Stomach smooth muscle (tissue), 2 donors: ENCODE results near the gene TAF3.

Experiments
- H3K27ac ChIP-seq: one replicate; pipeline ENCODE4 v1.7.0; 2013; ENCODE audit warnings: mild to moderate bottlenecking, low read length, inconsistent platforms
- H3K27me3 ChIP-seq, 2 donors: one replicate each; pipeline ENCODE4 v1.7.0; 2013; ENCODE audit warnings: low read length in 2 of 2; ENCODE audit not compliant: insufficient read depth in 2 of 2, control insufficient read depth in 1 of 2
- H3K36me3 ChIP-seq, 2 donors: one replicate each; pipeline ENCODE4 v1.7.0; 2013; ENCODE audit warnings: low read length in 2 of 2; ENCODE audit not compliant: control insufficient read depth in 2 of 2, insufficient read depth in 2 of 2
- H3K4me1 ChIP-seq: one replicate; pipeline ENCODE4 v1.7.0; 2013; ENCODE audit warnings: low read length; ENCODE audit not compliant: control insufficient read depth, insufficient read depth
- H3K4me3 ChIP-seq, 2 donors: one replicate each; pipeline ENCODE4 v1.7.0; 2013; ENCODE audit warnings: low read length in 2 of 2
- H3K9ac ChIP-seq, 2 donors: one replicate each; pipeline ENCODE4 v1.7.0; 2013; ENCODE audit warnings: low read length in 2 of 2, mild to moderate bottlenecking in 1 of 2
- H3K9me3 ChIP-seq, 2 donors: one replicate each; pipeline ENCODE4 v1.7.0; 2013; ENCODE audit warnings: low read length in 2 of 2; ENCODE audit not compliant: control insufficient read depth in 2 of 2
- donor health status: healthy.
- donor health status: Pancreatic carcinoma.

Gene TAF3

DNA sequence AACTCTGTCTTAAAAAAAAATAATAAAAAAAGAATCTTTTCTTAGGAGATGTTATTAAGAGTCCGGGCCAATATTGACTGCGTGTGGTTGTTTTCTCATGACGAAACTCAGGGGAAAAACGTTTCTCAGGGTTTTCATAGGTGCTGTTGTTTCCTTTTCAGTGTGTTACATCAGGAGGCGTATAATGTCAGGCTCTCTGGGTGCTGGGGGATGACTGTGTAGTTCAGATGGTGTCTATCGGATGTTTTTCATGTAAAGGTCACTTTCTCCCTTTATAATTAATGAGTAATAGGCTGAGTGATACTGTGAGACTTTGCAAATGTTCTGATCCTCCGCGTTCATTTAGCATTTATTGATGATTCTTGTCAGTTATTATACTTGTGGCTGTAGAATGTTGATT, 84.1 kb downstream of the TAF3 start:
- Histone ChIP-seq H3K27me3 (no peaks in the 10 kb centered on the region), H3K36me3 (no peaks in the 10 kb centered on the region), H3K9me3 (no peaks in the 10 kb centered on the region)

DNA sequence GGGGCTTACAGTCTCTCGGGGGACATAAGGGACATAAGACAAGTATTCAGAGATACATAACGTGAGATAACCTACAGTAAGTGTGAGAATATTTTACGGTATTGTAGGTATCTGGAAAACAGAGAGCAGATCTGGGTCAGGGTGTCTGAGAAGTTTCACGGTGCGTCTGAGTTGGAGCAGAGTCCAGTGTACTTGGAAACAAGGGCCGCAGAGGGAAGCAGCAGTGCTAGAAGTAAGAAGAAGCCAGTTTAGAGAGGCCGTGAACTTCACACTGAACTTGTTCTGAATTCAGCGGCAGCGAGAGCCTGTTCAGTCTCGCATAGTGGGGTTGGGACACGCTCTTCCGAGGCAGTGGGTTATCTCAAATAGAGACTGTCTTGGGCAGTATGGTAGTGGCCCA, 85.5 kb downstream of the TAF3 start:
- peaks cover 2% of the 10 kb centered on the region for H3K4me1 ChIP-seq
- no peaks in the 10 kb centered on the region for H3K27me3 ChIP-seq
- H3K9me3 ChIP-seq = no peaks in the 10 kb centered on the region
- no peak overlapping the region for H3K4me3 ChIP-seq
- H3K9ac ChIP-seq = no peak overlapping the region
- no peaks in the 10 kb centered on the region for H3K36me3 ChIP-seq
- H3K27ac ChIP-seq = no peak overlapping the region

More for the DNA sequence above, 84.1 kb downstream of the TAF3 start:
- no peak overlapping the region for H3K4me3 ChIP-seq
- H3K9ac ChIP-seq = no peak overlapping the region
- H3K27ac ChIP-seq = no peak overlapping the region
- H3K4me1 ChIP-seq = no peaks in the 10 kb centered on the region

DNA sequence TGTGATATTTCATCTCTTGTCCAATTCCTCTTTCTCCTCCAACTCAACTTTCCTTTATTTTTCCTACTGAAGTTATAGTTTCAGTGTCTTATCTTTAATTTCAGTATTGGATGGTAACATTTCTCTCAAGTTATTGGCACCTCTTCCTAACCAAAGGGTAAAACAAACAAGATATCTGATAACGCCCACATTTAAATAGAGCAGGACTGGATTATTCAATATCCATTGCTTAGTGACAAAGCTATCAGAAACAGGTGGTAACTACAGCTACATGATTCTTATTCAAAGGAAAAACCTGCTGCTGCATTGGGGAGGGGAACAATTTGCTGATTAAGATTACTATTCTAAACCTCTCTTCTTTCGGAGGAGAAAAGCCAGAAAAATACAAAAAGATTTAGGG, 87.8 kb downstream of the TAF3 start:
- Histone ChIP-seq H3K27me3 (no peaks in the 10 kb centered on the region), H3K36me3 (no peaks in the 10 kb centered on the region), H3K4me3 (no peak overlapping the region), H3K27ac (no peak overlapping the region), H3K9me3 (no peaks in the 10 kb centered on the region), H3K4me1 (peaks cover 4% of the 10 kb centered on the region), H3K9ac (no peak overlapping the region)

DNA sequence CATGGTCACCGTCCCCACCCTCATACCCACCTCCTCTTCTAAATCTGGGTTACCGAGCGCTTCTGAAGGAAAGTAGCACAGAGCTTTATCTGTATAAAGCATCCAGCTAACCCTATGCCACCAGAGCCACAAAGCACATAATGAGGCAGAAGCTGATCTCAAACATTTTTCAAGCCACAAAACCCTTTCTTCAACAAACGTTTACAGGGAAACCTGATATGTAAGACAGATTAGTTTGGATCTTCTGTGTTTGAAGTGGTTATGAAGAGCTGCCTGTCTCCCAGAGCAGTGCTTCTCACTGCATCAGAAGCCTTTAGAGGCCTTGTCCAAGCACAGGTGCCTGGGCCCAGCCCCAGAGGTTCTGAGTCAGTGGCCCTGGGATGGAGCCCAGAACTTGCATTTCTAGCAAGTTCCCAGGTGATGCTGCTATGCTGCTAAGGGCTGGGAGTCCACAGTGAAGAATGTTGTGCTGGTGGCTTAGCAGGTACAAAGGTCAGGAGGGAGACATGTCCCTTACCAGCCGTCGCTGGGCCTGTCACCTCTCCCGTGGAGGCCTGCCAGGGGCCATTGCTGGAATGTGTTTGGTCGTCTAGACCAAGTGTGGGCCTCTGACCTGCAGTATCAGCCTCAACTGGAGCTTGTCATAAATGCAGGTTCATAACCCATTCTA, 90.4 kb downstream of the TAF3 start:
- Histone ChIP-seq H3K4me1 (peaks cover 4% of the 10 kb centered on the region), H3K9me3 (no peaks in the 10 kb centered on the region), H3K36me3 (no peaks in the 10 kb centered on the region), H3K27ac (no peak overlapping the region), H3K27me3 (no peaks in the 10 kb centered on the region), H3K4me3 (no peak overlapping the region), H3K9ac (no peak overlapping the region)

DNA sequence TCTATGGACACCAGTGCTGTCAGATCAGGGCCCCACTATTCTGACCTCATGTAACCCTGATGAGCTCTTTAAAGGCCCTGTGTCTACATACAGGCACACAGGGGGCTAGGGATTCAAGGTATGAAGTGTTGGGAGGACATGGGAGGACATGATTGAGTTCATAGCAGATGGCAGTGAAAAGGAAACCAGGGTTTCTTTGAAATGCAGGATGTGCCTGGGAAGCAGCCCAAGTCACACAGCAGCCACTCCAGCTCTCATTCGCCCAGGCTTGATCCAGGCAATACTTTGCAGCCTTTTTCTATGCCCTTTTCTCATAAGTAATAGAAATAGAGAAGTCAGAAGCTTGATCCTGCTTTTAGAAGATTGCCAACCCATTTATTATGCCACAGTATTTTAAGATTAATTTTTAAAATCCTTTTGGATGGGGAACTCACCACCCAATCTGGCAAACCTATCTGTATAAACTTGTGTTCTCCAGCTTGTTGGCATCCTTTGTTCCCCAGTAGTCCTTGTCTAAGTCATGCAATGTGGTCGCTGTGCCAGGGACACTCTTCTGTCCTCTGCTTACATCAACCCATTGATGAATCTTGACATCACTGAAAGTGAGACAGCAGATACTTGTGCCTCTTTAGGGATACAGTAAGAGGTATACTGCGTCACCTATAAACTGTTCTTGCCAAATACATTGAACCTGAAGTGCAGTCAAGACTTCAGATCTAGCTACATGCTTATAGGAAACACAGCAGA, 95.0 kb downstream of the TAF3 start:
- Histone ChIP-seq H3K36me3 (no peaks in the 10 kb centered on the region), H3K9ac (no peak overlapping the region), H3K4me1 (peaks cover 4% of the 10 kb centered on the region), H3K27ac (no peak overlapping the region), H3K9me3 (no peaks in the 10 kb centered on the region), H3K4me3 (no peak overlapping the region), H3K27me3 (no peaks in the 10 kb centered on the region)

DNA sequence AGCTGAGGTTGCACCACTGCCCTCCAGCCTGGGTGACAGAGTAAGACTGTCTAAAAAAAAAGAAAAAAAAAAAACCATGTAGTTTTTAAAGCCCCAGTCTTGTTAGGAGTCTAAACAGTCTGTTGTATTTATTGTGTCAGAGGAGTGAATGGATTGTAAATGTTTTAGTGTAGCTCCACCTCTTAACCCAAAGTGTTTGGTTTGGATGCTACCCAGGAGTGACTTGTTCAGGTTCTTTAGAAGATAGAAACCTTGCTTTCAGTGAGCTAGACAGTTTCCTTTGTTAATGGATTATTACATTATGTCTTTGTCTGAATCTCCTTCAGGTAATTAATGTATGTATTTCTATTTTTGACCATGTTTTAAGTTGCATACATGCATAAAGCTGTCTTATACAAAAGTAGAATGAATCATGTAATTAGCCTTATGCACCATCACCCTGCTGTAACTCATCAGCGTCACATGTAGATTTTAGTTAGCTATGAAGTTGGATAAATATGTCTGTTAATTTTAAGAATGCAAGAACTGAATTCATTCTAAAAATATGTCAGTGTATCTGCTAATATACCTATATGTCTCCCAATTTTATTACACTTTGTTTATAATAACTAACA, 97.7 kb downstream of the TAF3 start:
- Histone ChIP-seq H3K36me3 (no peaks in the 10 kb centered on the region), H3K9me3 (no peaks in the 10 kb centered on the region), H3K27ac (no peak overlapping the region), H3K9ac (no peak overlapping the region), H3K4me1 (no peaks in the 10 kb centered on the region), H3K27me3 (no peaks in the 10 kb centered on the region), H3K4me3 (no peak overlapping the region)

DNA sequence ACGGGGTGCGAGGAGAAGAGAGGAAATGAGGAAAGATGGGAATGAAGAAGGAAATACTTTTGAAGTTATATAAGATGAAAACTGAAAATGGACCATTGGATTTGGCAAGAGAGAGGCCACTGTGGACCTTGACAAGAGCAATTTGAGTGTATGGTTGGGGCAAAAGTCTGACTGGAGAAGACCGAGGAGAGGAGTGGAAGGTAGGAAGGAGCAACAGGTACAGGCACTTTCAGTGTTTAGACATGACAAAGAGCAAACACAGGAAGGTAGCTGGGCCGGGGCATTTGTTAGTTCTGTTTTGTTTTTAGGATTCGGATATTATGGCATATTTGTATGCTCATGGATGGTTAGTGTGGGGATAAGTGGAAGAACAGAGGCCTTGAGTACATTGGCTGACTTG, 99.4 kb downstream of the TAF3 start:
- Histone ChIP-seq H3K4me3 (no peak overlapping the region), H3K4me1 (no peaks in the 10 kb centered on the region), H3K27ac (no peak overlapping the region), H3K36me3 (no peaks in the 10 kb centered on the region), H3K27me3 (no peaks in the 10 kb centered on the region), H3K9ac (no peak overlapping the region), H3K9me3 (no peaks in the 10 kb centered on the region)

DNA sequence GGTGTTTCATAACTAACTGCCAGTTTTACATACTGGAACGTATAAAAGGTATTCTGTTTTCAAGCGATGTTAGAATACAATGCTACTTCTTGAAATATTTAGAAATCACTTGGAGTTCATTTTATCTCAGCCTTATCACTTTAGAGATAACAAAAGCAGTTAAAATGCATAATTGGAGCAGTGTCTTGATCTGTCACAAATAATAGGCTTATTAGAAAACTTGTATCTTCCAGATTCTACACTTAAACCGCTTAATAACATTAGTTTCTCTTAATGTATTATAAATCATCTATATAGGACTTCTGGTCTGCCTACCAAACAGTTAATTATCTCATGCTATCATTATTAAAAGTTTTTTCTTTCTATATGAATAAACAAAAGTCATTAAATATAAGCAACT, 104.4 kb downstream of the TAF3 start:
- Histone ChIP-seq H3K4me1 (no peaks in the 10 kb centered on the region), H3K27me3 (no peaks in the 10 kb centered on the region), H3K27ac (no peak overlapping the region), H3K9ac (no peak overlapping the region), H3K36me3 (no peaks in the 10 kb centered on the region), H3K4me3 (no peak overlapping the region), H3K9me3 (no peaks in the 10 kb centered on the region)

DNA sequence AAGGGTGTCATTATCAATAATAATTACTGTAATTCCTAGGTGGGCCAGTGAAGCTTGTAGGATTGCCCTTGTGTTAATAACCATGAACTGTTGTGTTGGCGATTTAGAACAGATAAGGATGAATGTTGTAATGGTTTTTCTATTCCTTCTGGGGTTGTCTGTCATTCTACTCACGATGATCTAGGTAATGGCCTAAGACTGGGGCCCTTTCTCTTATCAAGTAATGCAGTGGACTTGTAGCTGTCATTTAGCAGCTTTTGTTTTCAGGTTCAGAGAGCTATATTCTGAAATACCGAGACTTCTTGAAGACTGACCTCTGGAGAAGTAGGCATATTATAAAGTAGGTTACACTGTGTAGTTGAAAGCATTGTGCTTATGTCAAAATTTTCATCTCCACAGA, 110.2 kb downstream of the TAF3 start:
- Histone ChIP-seq H3K4me3 (no peak overlapping the region), H3K27ac (no peak overlapping the region), H3K9ac (no peak overlapping the region), H3K27me3 (no peaks in the 10 kb centered on the region), H3K36me3 (no peaks in the 10 kb centered on the region), H3K9me3 (no peaks in the 10 kb centered on the region), H3K4me1 (no peaks in the 10 kb centered on the region)

DNA sequence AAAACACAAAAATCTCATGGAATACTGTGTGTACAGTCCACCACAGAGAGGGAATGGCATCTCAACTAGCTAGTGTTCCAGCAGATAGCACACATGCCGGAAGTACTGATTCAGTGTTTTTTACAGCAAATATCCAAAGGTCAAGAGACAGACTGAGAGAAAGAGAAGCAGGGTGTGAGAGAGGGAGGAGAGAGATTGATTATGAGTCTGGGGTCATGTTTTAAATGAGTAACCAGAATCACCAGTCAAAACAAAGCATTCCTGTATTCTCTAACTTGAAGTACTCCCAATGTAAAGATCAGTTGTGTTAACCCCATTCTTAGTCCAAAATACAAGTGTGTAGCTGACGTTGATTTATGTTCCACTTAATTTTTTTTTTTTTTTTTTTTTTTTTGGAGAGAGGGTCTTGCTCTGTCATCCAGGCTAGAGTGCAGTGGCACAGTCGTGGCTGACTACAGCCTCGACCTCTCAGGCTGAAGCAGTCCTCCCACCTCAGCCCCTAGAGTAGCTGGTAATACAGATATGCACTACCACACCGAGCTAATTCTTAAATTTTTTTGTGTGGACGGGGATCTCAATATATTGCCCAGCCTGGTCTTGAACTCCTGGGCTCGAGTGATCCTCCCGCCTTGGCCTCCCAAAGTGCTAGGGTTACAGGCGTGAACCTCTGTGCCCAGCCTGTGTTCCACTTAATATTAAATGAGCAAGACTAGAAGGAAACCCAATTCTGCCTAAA, 114.2 kb downstream of the TAF3 start:
- Histone ChIP-seq H3K36me3 (no peaks in the 10 kb centered on the region), H3K9ac (no peak overlapping the region), H3K4me3 (no peak overlapping the region), H3K27ac (no peak overlapping the region), H3K27me3 (no peaks in the 10 kb centered on the region), H3K9me3 (no peaks in the 10 kb centered on the region), H3K4me1 (no peaks in the 10 kb centered on the region)
